Effector CD8-positive, alpha-beta T cell (primary cell): ENCODE data around the gene FRMD4A.

ENCODE experiments used
- DNase-seq: peaks from one replicate; lab custom pipeline; 2025; lab: John Stamatoyannopoulos, UW

Gene FRMD4A

GRCh38 chr10:13673156-13673555, 657.6 kb downstream of the FRMD4A start:
- no peak for DNase-seq

GRCh38 chr10:13672548-13672947, 658.2 kb downstream of the FRMD4A start:
- DNase-seq: no peak

- no peak for DNase-seq
These were observed 658.8 kb downstream of the FRMD4A start for GRCh38 chr10:13671904-13672303.

GRCh38 chr10:13670311-13670710, 660.4 kb downstream of the FRMD4A start:
- no peak for DNase-seq

- DNase-seq: no peak
These were observed 660.8 kb downstream of the FRMD4A start for GRCh38 chr10:13669901-13670300.

GRCh38 chr10:13669182-13669855, 661.4 kb downstream of the FRMD4A start:
- DNase-seq: no peak

GRCh38 chr10:13668126-13668525, 662.6 kb downstream of the FRMD4A start:
- DNase-seq: no peak

- no peak for DNase-seq
These were observed 665.0 kb downstream of the FRMD4A start for GRCh38 chr10:13665516-13666262.

- DNase-seq: no peak
These were observed 669.5 kb downstream of the FRMD4A start for GRCh38 chr10:13661256-13661655.

GRCh38 chr10:13660551-13660920, 670.2 kb downstream of the FRMD4A start:
- no peak for DNase-seq

GRCh38 chr10:13659887-13660550, 670.7 kb downstream of the FRMD4A start:
- peak; percentile 49 for DNase-seq

- no peak for DNase-seq
These were observed 671.6 kb downstream of the FRMD4A start for GRCh38 chr10:13658871-13659685.

- no peak for DNase-seq
These were observed 672.5 kb downstream of the FRMD4A start for GRCh38 chr10:13658264-13658663.

GRCh38 chr10:13657101-13657680, 673.5 kb downstream of the FRMD4A start:
- DNase-seq: no peak

GRCh38 chr10:13656337-13657100, 674.2 kb downstream of the FRMD4A start:
- DNase-seq: no peak

- DNase-seq: no peak
These were observed 675.9 kb downstream of the FRMD4A start for GRCh38 chr10:13654846-13655245.

GRCh38 chr10:13654118-13654830, 676.5 kb downstream of the FRMD4A start:
- DNase-seq: no peak

- no peak for DNase-seq
These were observed 677.9 kb downstream of the FRMD4A start for GRCh38 chr10:13652860-13653259.

GRCh38 chr10:13651969-13652720, 678.6 kb downstream of the FRMD4A start:
- no peak for DNase-seq

GRCh38 chr10:13650961-13651360, 679.8 kb downstream of the FRMD4A start:
- no peak for DNase-seq
